HG02642 (cell line): Measurements from ENCODE around the gene PPP2R5E.

Experiments used
- ATAC-seq: cut with Tn5 transposase; IDR thresholded peaks from one replicate; pipeline ENCODE4 v1.9.1; 2021; ENCODE audit warnings: mild to moderate bottlenecking; ENCODE audit not compliant: unreplicated experiment, poor library complexity

PPP2R5E gene

GRCh38 chr14:63436286-63437098, 106.7 kb downstream of the PPP2R5E start:
- no peak for ATAC-seq

GRCh38 chr14:63435838-63436237, 107.3 kb downstream of the PPP2R5E start:
- ATAC-seq = no peak

GRCh38 chr14:63435204-63435603, 108.0 kb downstream of the PPP2R5E start:
- ATAC-seq = no peak

GRCh38 chr14:63432888-63433552, 110.2 kb downstream of the PPP2R5E start:
- ATAC-seq = no peak

GRCh38 chr14:63432228-63432627, 110.9 kb downstream of the PPP2R5E start:
- ATAC-seq = no peak

- no peak for ATAC-seq
Observed at GRCh38 chr14:63431466-63431865, 111.7 kb downstream of the PPP2R5E start.

GRCh38 chr14:63428486-63428885, 114.7 kb downstream of the PPP2R5E start:
- ATAC-seq = no peak

- no peak for ATAC-seq
Observed at GRCh38 chr14:63426838-63427352, 116.3 kb downstream of the PPP2R5E start.

- no peak for ATAC-seq
Observed at GRCh38 chr14:63423889-63424288, 119.3 kb downstream of the PPP2R5E start.

- no peak for ATAC-seq
Observed at GRCh38 chr14:63423381-63423780, 119.8 kb downstream of the PPP2R5E start.

GRCh38 chr14:63421919-63422318, 121.3 kb downstream of the PPP2R5E start:
- ATAC-seq = no peak

- ATAC-seq = no peak
Observed at GRCh38 chr14:63421226-63421625, 122.0 kb downstream of the PPP2R5E start.

- no peak for ATAC-seq
Observed at GRCh38 chr14:63418020-63418419, 125.2 kb downstream of the PPP2R5E start.

GRCh38 chr14:63413009-63413408, 130.2 kb downstream of the PPP2R5E start:
- no peak for ATAC-seq

- ATAC-seq = no peak
Observed at GRCh38 chr14:63406333-63406732, 136.8 kb downstream of the PPP2R5E start.

GRCh38 chr14:63405715-63406114, 137.5 kb downstream of the PPP2R5E start:
- no peak for ATAC-seq

GRCh38 chr14:63404906-63405305, 138.3 kb downstream of the PPP2R5E start:
- ATAC-seq = no peak

GRCh38 chr14:63401646-63402045, 141.5 kb downstream of the PPP2R5E start:
- no peak for ATAC-seq

- ATAC-seq = no peak
Observed at GRCh38 chr14:63398952-63399351, 144.2 kb downstream of the PPP2R5E start.

GRCh38 chr14:63394841-63395240, 148.3 kb downstream of the PPP2R5E start:
- ATAC-seq = no peak

- ATAC-seq = no peak
Observed at GRCh38 chr14:63394432-63394831, 148.7 kb downstream of the PPP2R5E start.

- no peak for ATAC-seq
Observed at GRCh38 chr14:63393012-63393411, 150.2 kb downstream of the PPP2R5E start.
